HG03175 (cell line): ENCODE data around the gene THAP3.

Experiments used
- ATAC-seq: cut with Tn5 transposase; IDR thresholded peaks from one replicate; pipeline ENCODE4 v1.9.1; 2021; ENCODE audit warnings: mild to moderate bottlenecking, moderate library complexity; ENCODE audit not compliant: unreplicated experiment

THAP3 gene

DNA sequence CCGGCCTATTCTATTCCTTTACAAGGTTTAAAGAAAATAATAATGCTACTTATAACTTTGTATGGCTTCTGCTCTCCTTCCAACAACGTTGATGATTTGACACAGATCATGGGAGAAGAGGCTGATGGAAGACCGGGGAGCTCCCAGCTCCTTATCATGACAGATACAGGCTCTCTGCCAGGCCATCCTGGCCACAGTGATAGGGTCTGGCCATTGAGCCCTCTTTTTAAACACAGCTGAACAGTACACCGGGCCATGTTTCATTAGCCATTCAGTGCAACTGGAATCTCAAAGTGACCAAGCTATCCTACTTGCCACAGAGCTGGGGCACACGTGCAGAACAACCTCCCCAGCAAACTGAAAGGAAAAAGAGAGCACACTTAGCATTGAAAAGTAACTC lies 42.0 kb downstream of the THAP3 start:
- ATAC-seq: no peak

DNA sequence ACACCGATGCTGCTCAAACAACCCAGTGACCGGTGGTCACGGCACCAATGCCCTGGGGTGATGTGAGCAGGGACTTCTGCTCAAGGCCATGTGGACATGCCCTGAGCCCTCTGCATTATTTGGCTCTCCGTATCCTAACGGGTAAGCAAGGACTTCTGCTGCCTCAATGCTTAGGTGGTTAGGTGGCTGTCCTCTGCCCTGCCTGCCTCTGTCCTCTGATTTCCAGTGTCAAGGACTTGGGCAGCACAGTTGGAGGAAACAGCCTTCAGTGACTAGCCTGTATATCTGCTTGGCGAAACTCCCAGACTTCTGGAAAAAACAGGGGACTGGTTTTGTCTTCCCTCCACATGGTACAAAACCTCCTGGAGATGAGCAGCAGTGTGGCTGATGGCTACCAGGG lies 42.5 kb downstream of the THAP3 start:
- no peak for ATAC-seq

DNA sequence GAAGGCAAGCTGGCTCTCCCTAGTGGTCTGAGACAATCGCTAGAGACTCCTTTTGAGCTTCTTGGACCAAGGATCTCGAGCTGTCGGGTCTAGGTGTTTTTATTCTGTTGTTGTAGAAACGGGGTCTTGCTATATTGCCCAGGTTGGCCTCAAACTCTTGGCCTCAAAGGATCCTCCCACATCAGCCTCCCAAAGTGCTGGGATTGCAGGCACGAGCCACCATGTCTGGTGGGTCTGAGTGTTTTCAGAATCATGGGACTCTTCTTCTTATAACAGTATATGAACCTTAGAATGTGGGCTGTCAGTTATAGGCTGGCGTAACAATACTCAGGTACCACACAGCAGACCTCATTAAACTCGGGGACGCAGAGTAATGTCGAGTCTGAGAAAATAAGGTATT lies 43.8 kb downstream of the THAP3 start:
- ATAC-seq: no peak

DNA sequence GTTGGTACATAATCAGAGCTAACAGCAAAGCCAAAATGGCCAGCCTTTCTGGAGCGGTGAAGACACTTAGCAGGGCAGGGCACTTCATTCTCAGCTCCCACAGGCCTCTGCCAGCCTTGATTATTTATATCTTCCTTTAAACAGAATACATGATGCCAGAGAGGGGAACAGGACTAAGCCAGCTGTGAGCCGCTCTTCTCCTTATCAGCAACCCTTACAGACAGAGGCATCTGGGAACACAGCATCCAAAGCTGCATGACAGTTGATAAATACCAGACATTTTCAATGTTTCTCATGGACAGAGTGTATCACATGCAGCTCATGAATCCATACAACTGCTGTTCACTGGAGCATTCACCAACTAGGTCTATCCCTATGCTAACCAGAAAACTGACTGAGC lies 47.9 kb downstream of the THAP3 start:
- no peak for ATAC-seq

DNA sequence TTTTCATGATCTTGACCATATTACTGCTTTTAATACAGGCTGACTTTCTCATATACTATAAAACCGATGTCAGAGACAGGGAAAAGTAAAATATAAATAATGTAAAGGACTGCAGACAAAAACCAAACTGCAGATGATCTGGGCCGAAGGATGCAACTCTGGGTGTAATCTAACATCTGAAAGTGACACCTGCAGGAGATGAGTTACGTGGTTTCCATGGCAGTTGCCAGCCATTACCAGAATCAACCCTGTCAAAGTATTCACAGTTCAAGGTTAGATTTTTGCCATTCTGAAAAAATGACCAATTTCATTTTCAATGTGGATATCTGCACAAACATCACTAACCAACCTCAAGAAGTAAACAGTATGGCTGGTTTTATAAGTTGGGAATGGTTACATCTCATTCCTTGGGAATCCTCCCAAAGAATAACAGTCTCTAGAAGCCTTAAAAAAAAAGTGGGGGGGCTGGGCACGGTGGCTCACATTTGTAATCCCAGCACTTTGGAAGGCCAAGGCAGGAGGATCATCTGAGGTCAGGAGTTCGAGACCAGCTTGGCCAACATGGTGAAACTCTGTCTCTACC lies 49.2 kb downstream of the THAP3 start:
- ATAC-seq: no peak

DNA sequence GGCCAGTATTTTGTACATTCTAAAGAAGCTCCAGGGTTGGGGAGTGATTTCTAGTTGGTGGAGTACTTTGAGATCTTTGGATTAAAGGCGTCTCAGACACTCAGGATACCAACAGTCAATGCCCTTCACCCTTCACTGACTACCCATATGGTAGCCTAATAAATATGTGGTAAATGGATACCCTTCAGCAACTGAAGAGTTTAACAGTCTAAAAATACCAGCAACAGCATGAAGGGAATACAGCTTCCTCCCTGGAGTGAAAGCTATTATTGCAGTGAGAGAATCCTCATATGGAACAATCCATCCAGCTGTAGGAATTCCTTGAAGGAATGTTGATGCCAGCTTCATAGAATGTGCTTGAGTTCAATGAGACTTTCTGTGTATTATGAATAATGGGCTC lies 50.1 kb downstream of the THAP3 start:
- ATAC-seq: no peak

DNA sequence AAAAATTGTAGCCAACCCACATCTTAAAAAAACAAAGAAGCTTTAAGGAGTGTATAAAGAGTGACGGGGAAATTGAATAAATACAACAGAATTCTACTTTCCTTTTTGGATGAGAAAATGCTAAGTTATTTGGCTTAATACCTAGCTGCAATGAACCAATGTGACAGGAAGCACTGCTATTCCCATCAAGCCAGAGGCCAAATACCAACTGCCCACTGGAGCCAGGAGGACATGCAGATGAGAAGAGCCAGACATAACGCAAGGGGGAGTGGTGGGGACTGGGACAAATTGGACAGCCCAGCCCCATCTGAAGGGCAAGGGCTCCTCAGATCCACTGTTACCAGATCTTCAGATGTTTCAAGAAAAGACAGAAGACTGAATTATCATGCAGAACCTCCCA lies 51.3 kb downstream of the THAP3 start:
- no peak for ATAC-seq
